GM23338 (cell line): ENCODE data around the gene PROSER2. TPM values are rescaled to one million over a fixed set of nuclear protein-coding genes. Genes with fewer than 3 reads are reported as not detected.

Experiments
- ATAC-seq: fragments of 200-7000 bp; cut with Tn5 transposase; 3 replicates; pipeline ENCODE4 v1.9.1; 2020
- DNase-seq: peaks from one replicate; pipeline ENCODE4 v3.0.0-alpha.2; 2015; ENCODE audit warnings: low spot score
- H2AFZ ChIP-seq: fragments of 200-600 bp; sonication (generic); 2 replicates; pipeline ENCODE4 v1.8.0; 2016; ENCODE audit warnings: antibody characterized with exemption, mild to moderate bottlenecking, moderate library complexity
- H3F3A ChIP-seq: fragments of 200-600 bp; sonication (generic); replicated peaks from 2 replicates; pipeline ENCODE4 v1.8.0; 2017; ENCODE audit warnings: antibody characterized with exemption, mixed run types, low read depth
- H3K27ac ChIP-seq: fragments of 200-600 bp; sonication (generic); 2 replicates; pipeline ENCODE4 v1.6.1; 2016; ENCODE audit warnings: low read depth
- H3K27me3 ChIP-seq: fragments of 200-600 bp; sonication (generic); 2 replicates; pipeline ENCODE4 v1.8.0; 2016; ENCODE audit warnings: mild to moderate bottlenecking, mixed run types, moderate library complexity; ENCODE audit not compliant: insufficient read depth
- H3K36me3 ChIP-seq: fragments of 200-600 bp; sonication (generic); 2 replicates; pipeline ENCODE4 v1.8.0; 2016; ENCODE audit warnings: mild to moderate bottlenecking; ENCODE audit not compliant: insufficient read depth
- H3K4me1 ChIP-seq: fragments of 200-600 bp; sonication (generic); 2 replicates; pipeline ENCODE4 v1.8.0; 2016; ENCODE audit warnings: mild to moderate bottlenecking, moderate library complexity; ENCODE audit not compliant: insufficient read depth
- H3K4me2 ChIP-seq: fragments of 200-600 bp; sonication (generic); 2 replicates; pipeline ENCODE4 v1.7.1; 2017; ENCODE audit warnings: mixed run types
- H3K4me3 ChIP-seq: fragments of 200-600 bp; sonication (generic); 2 replicates; pipeline ENCODE4 v1.6.1; 2016; ENCODE audit warnings: mixed run types
- H3K79me2 ChIP-seq: fragments of 200-600 bp; sonication (generic); replicated peaks from 2 replicates; pipeline ENCODE4 v1.8.0; 2017; ENCODE audit warnings: mild to moderate bottlenecking; ENCODE audit not compliant: insufficient read depth
- H3K9me2 ChIP-seq: fragments of 200-600 bp; sonication (generic); 2 replicates; pipeline ENCODE4 v1.8.0; 2017; ENCODE audit not compliant: insufficient read depth
- H4K20me1 ChIP-seq: fragments of 200-600 bp; sonication (generic); replicated peaks from 2 replicates; pipeline ENCODE4 v1.8.0; 2017; ENCODE audit warnings: mild to moderate bottlenecking; ENCODE audit not compliant: insufficient read depth
- H3K27ac Mint-ChIP-seq: 2 replicates; pipeline ENCODE4 v1.8.0; 2020; ENCODE audit warnings: inconsistent platforms, mild to moderate bottlenecking, moderate library complexity, mixed read lengths
- H3K27me3 Mint-ChIP-seq: 3 replicates; pipeline ENCODE4 v1.8.0; 2022; ENCODE audit warnings: low read depth, mild to moderate bottlenecking, moderate library complexity, mixed read lengths, inconsistent platforms; ENCODE audit not compliant: insufficient read depth, poor library complexity
- H3K36me3 Mint-ChIP-seq: 3 replicates; pipeline ENCODE4 v1.8.0; 2021; ENCODE audit warnings: low read depth, mild to moderate bottlenecking, inconsistent platforms, moderate library complexity, mixed read lengths
- H3K4me1 Mint-ChIP-seq: 3 replicates; pipeline ENCODE4 v1.8.0; 2020; ENCODE audit warnings: mild to moderate bottlenecking, inconsistent platforms, mixed read lengths
- H3K4me3 Mint-ChIP-seq: 3 replicates; pipeline ENCODE4 v1.8.0; 2021; ENCODE audit warnings: moderate library complexity, mild to moderate bottlenecking, inconsistent platforms, mixed read lengths
- H3K9me3 Mint-ChIP-seq: 3 replicates; pipeline ENCODE4 v1.8.0; 2020; ENCODE audit warnings: moderate library complexity, mild to moderate bottlenecking, inconsistent platforms, mixed read lengths
- CREB1 ChIP-seq: fragments of 250-450 bp; sonication (Bioruptor Pico); IDR thresholded peaks from 2 replicates; pipeline ENCODE4 v1.5.0; 2020; ENCODE audit warnings: low read depth, mild to moderate bottlenecking, moderate library complexity
- EZH2 ChIP-seq: fragments of 200-600 bp; sonication (generic); IDR thresholded peaks from one replicate; pipeline ENCODE4 v1.8.0; 2017; ENCODE audit warnings: antibody characterized with exemption, mild to moderate bottlenecking, low read depth; ENCODE audit not compliant: unreplicated experiment
- EZH2phosphoT487 ChIP-seq: fragments of 200-600 bp; sonication (generic); IDR thresholded peaks from one replicate; pipeline ENCODE4 v1.8.1; 2018; ENCODE audit warnings: antibody characterized with exemption; ENCODE audit not compliant: unreplicated experiment
- JUNB ChIP-seq: IDR thresholded peaks from one replicate; pipeline ENCODE4 v1.6.1; 2016; ENCODE audit warnings: antibody characterized with exemption; ENCODE audit not compliant: unreplicated experiment
- NANOG ChIP-seq: IDR thresholded peaks from 2 replicates; pipeline ENCODE4 v1.6.1; 2016; ENCODE audit warnings: antibody characterized with exemption, borderline replicate concordance
- POLR2AphosphoS5 ChIP-seq: IDR thresholded peaks from 2 replicates; pipeline ENCODE4 v1.6.1; 2016; ENCODE audit warnings: antibody characterized with exemption, low read depth
- REST ChIP-seq: IDR thresholded peaks from one replicate; pipeline ENCODE4 v1.6.1; 2018; ENCODE audit warnings: antibody characterized with exemption; ENCODE audit not compliant: unreplicated experiment
- STAT1 ChIP-seq: IDR thresholded peaks from one replicate; pipeline ENCODE4 v1.6.1; 2016; ENCODE audit warnings: antibody characterized with exemption; ENCODE audit not compliant: unreplicated experiment
- ZNF114 ChIP-seq: fragments of 250-450 bp; sonication (Bioruptor Pico); IDR thresholded peaks from 2 replicates; pipeline ENCODE4 v1.5.0; 2020; ENCODE audit warnings: mild to moderate bottlenecking, moderate library complexity
- ZNF331 ChIP-seq: fragments of 250-450 bp; sonication (Bioruptor Pico); IDR thresholded peaks from 2 replicates; pipeline ENCODE4 v1.5.0; 2020; ENCODE audit warnings: low read depth, mild to moderate bottlenecking, moderate library complexity
- ZNF462 ChIP-seq: fragments of 250-450 bp; sonication (Bioruptor Pico); IDR thresholded peaks from 2 replicates; pipeline ENCODE4 v1.5.0; 2020; ENCODE audit warnings: mild to moderate bottlenecking, moderate library complexity
- polyA plus RNA-seq: library from polyadenylated mRNA; unstranded; fragments of >200 nt; fragmentation: Nextera tagmentation; extraction: Ambion mirVana; gene quantifications from 2 replicates; pipeline ENCODE4 v1.2.1, GENCODE V29; 2016
- total RNA-seq: library from RNA; depleted of rRNA; stranded (reverse); fragments of >200 nt; shearing (Covaris generic); gene quantifications from 2 replicates; pipeline ENCODE4 v1.2.3, GENCODE V29; 2014
- TF ChIP-seq, protein P1 (sequence below), 2 experiments: fragments of 200-600 bp in 1 of 2; sonication (generic) in 1 of 2; conservative IDR thresholded peaks; 2 replicates each; pipeline versions ENCODE4 v1.5.1 to v1.6.1; 2016 to 2017; ENCODE audit warnings: antibody characterized with exemption in 2 of 2, low read depth in 2 of 2, mild to moderate bottlenecking in 2 of 2, moderate library complexity in 1 of 2
- TF ChIP-seq, protein P2 (sequence below): IDR thresholded peaks from 2 replicates; pipeline ENCODE4 v1.6.1; 2016; ENCODE audit warnings: antibody characterized with exemption

PROSER2 gene
- total and polyA plus RNA-seq, 2 experiments from 2014 or later = 4.2 to 10.8 TPM

- Mint-ChIP-seq H3K9me3 (no peaks in the 10 kb centered on the region), H3K27me3 (peaks cover 8% of the 10 kb centered on the region), H3K4me3 (no peak overlapping the region), H3K4me1 (peaks cover 39% of the 10 kb centered on the region), H3K27ac (no peak overlapping the region), H3K36me3 (no peaks in the 10 kb centered on the region; the same call in 2 of the 3 replicates)
- peak; percentile 82 for ATAC-seq
- Histone ChIP-seq H3K27me3 (peaks cover 13% of the 10 kb centered on the region), H3K4me2 (peak overlapping the region; percentile 8; the same call in 1 of the 2 replicates), H3K27ac (no peak overlapping the region), H2AFZ (no peak overlapping the region), H3K4me3 (no peak overlapping the region), H3F3A (no peaks in the 10 kb centered on the region), H3K79me2 (peaks cover 12% of the 10 kb centered on the region), H3K9me2 (no peaks in the 10 kb centered on the region), H3K36me3 (no peaks in the 10 kb centered on the region), H4K20me1 (no peaks in the 10 kb centered on the region; the same call in 1 of the 2 replicates), H3K4me1 (peaks cover 16% of the 10 kb centered on the region)
- DNase-seq = peak; percentile 35
- TF ChIP-seq ZNF331 (no peak), POLR2AphosphoS5 (no peak), JUNB (no peak), STAT1 (no peak), NANOG (no peak), EZH2 (no peak), EZH2phosphoT487 (no peak), CREB1 (CRISPR knock-in tag) (no peak), REST (no peak), ZNF114 (CRISPR knock-in tag) (no peak), ZNF462 (CRISPR knock-in tag) (no peak)
- TF ChIP-seq, protein P1, sequence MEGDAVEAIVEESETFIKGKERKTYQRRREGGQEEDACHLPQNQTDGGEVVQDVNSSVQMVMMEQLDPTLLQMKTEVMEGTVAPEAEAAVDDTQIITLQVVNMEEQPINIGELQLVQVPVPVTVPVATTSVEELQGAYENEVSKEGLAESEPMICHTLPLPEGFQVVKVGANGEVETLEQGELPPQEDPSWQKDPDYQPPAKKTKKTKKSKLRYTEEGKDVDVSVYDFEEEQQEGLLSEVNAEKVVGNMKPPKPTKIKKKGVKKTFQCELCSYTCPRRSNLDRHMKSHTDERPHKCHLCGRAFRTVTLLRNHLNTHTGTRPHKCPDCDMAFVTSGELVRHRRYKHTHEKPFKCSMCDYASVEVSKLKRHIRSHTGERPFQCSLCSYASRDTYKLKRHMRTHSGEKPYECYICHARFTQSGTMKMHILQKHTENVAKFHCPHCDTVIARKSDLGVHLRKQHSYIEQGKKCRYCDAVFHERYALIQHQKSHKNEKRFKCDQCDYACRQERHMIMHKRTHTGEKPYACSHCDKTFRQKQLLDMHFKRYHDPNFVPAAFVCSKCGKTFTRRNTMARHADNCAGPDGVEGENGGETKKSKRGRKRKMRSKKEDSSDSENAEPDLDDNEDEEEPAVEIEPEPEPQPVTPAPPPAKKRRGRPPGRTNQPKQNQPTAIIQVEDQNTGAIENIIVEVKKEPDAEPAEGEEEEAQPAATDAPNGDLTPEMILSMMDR (conservative IDR thresholded peaks at IDR 0.05; ENCODE audit: low read depth in 2 of 2) = no peak
- TF ChIP-seq, protein P2, sequence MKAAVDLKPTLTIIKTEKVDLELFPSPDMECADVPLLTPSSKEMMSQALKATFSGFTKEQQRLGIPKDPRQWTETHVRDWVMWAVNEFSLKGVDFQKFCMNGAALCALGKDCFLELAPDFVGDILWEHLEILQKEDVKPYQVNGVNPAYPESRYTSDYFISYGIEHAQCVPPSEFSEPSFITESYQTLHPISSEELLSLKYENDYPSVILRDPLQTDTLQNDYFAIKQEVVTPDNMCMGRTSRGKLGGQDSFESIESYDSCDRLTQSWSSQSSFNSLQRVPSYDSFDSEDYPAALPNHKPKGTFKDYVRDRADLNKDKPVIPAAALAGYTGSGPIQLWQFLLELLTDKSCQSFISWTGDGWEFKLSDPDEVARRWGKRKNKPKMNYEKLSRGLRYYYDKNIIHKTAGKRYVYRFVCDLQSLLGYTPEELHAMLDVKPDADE = no peak
Observed at GRCh38 chr10:11828682-11829284, 5.6 kb downstream of the PROSER2 start.
